ENCODE data around the gene BSN. TPM values are rescaled to one million over a fixed set of nuclear protein-coding genes. Genes with fewer than 3 reads are reported as not detected.

Gene BSN
- total and polyA plus RNA-seq, 2 donors (not counting 3 experiments of a cell fraction or from before 2014, with no cell fraction given): 0.04 to 0.27 TPM

DNA sequence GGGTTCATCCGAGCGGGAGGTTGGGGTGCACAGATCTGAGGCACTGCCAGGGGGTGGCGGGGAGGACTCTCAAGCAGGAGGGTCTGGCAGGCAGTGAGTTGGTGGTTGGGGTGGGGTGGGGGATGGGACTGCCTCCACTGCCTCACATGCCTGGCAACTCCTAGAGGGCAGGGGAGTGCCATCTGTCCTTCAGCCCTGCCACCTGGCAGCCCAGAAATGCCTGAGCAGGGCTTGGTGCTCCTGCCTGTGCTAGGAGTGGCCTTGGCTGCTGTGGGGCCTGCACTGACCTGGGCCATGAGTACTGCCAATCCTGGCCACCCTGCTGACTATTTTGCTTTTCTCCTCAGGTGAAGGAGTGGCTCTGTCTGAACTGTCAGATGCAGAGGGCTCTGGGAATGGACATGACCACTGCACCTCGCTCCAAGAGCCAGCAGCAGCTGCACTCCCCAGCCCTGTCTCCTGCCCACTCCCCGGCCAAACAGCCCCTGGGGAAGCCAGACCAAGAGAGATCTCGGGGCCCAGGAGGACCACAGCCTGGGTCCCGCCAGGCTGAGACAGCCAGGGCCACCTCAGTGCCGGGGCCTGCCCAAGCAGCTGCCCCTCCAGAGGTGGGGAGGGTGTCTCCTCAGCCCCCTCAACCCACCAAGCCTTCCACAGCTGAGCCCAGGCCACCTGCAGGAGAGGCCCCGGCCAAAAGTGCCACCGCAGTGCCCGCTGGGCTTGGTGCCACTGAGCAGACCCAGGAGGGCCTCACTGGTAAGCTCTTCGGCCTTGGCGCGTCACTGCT is 87.8 kb downstream of the BSN start:
- H3K27ac ChIP-seq (ENCODE audit: insufficient read depth, low read depth, low read length): no peak overlapping the region
- no peaks in the 10 kb centered on the region for H3K9me3 ChIP-seq (replicated peaks; ENCODE audit: control insufficient read depth, insufficient read depth, low read length)
- no peaks in the 10 kb centered on the region for H3K4me1 ChIP-seq (ENCODE audit: control insufficient read depth, extremely low read depth, insufficient read depth, low read length)
- DNase-seq (ENCODE audit: low read depth, low spot score) (no peak), FAIRE-seq (no peak)
- H2AFZ ChIP-seq (ENCODE audit: low read depth, low read length): no peak overlapping the region
- dilution Hi-C loops (cut with MboI; ENCODE audit: extremely low pct_ligation_motif_present, low sequenced_read_pairs) (no loop called here), intact Hi-C loops (cut with micrococcal nuclease) (no loop called here)
- TF ChIP-seq MAX (IDR thresholded peaks at IDR 0.05; ENCODE audit: insufficient read depth, insufficient read length): no peak
- H3K4me3 ChIP-seq (replicated peaks in 1 of 3; ENCODE audit: insufficient read depth in 1 of 3, low read depth in 1 of 3, low read length in 3 of 3): no peak overlapping the region
- H3K9ac ChIP-seq (replicated peaks; ENCODE audit: extremely low read depth, insufficient read depth, low read length): no peak overlapping the region
- CTCF ChIA-PET: interaction anchor here (1.6 kb wide), 1 partner anchor 102 kb away, joined by 5 read pairs; no protein-coding TSS in a partner anchor
- H3K27me3 ChIP-seq (ENCODE audit: control insufficient read depth in 2 of 2, insufficient read depth in 2 of 2, low read length in 2 of 2): peaks cover 0 to 2% of the 10 kb centered on the region in 2 experiments
- H4K20me1 ChIP-seq (replicated peaks; ENCODE audit: control insufficient read depth, extremely low read depth, insufficient read depth, low read length): no peaks in the 10 kb centered on the region
- POLR2A ChIA-PET: no interaction called here
- no TSS peak for BruUV-seq (replicated peaks)
- no peaks in the 10 kb centered on the region for H3K9me1 ChIP-seq (replicated peaks; ENCODE audit: control insufficient read depth, extremely low read depth, insufficient read depth, low read length)
- no peaks in the 10 kb centered on the region for H3K36me3 ChIP-seq (ENCODE audit: control insufficient read depth in 2 of 2, extremely low read depth in 1 of 2, insufficient read depth in 2 of 2, low read length in 2 of 2)
- no peaks in the 10 kb centered on the region for H3K79me2 ChIP-seq (ENCODE audit: control insufficient read depth, insufficient read depth, low read length)
- H3K4me2 ChIP-seq (ENCODE audit: insufficient read depth, low read length): no peak overlapping the region

GRCh38 chr3:49642708-49643145 is 88.5 kb downstream of the BSN start:
- Histone ChIP-seq H3K4me2 (ENCODE audit: insufficient read depth, low read length) (no peak overlapping the region), H3K9me3 (replicated peaks; ENCODE audit: control insufficient read depth, insufficient read depth, low read length) (no peaks in the 10 kb centered on the region), H3K4me3 (replicated peaks in 1 of 3; ENCODE audit: insufficient read depth in 1 of 3, low read depth in 1 of 3, low read length in 3 of 3) (no peak overlapping the region), H3K27ac (ENCODE audit: insufficient read depth, low read depth, low read length) (no peak overlapping the region), H3K9me1 (replicated peaks; ENCODE audit: control insufficient read depth, extremely low read depth, insufficient read depth, low read length) (no peaks in the 10 kb centered on the region), H4K20me1 (replicated peaks; ENCODE audit: control insufficient read depth, extremely low read depth, insufficient read depth, low read length) (no peaks in the 10 kb centered on the region), H3K9ac (replicated peaks; ENCODE audit: extremely low read depth, insufficient read depth, low read length) (no peak overlapping the region), H3K79me2 (ENCODE audit: control insufficient read depth, insufficient read depth, low read length) (no peaks in the 10 kb centered on the region), H3K4me1 (ENCODE audit: control insufficient read depth, extremely low read depth, insufficient read depth, low read length) (no peaks in the 10 kb centered on the region), H3K27me3 (ENCODE audit: control insufficient read depth in 2 of 2, insufficient read depth in 2 of 2, low read length in 2 of 2) (peaks cover 0 to 2% of the 10 kb centered on the region in 2 experiments), H2AFZ (ENCODE audit: low read depth, low read length) (no peak overlapping the region), H3K36me3 (ENCODE audit: control insufficient read depth in 2 of 2, extremely low read depth in 1 of 2, insufficient read depth in 2 of 2, low read length in 2 of 2) (no peaks in the 10 kb centered on the region)
- dilution Hi-C loops (cut with MboI; ENCODE audit: extremely low pct_ligation_motif_present, low sequenced_read_pairs): no loop called here
- ChIA-PET CTCF (no interaction called here), POLR2A (no interaction called here)
- DNase-seq (ENCODE audit: low read depth, low spot score) (no peak), FAIRE-seq (no peak)
- TF ChIP-seq JUN (IDR thresholded peaks at IDR 0.05; ENCODE audit: borderline replicate concordance, insufficient read depth, insufficient read length, low read depth) (no peak), POLR2A (IDR thresholded peaks at IDR 0.05; ENCODE audit: low read depth, low read length) (no peak), EZH2 (IDR thresholded peaks at IDR 0.05; ENCODE audit: borderline replicate concordance, low read depth, low read length, severe bottlenecking) (no peak), MYC (IDR thresholded peaks at IDR 0.05; ENCODE audit: low read depth, low read length) (no peak)
- intact Hi-C loops (cut with micrococcal nuclease): no loop called here
- BruUV-seq (replicated peaks): no TSS peak

Data from endothelial cell of umbilical vein (primary cell).